Fibroblast of lung (primary cell): ENCODE measurements around the gene PRR36. TPM values are rescaled to one million over a fixed set of nuclear protein-coding genes. Genes with fewer than 3 reads are reported as not detected.

Experiments used
- DNase-seq, 2 donors: peaks; one replicate each; pipeline versions ENCODE4 v3.0.0 to v3.0.0-alpha.2; 2010; ENCODE audit warnings: low read depth in 2 of 2
- H2AFZ ChIP-seq: 2 replicates; pipeline ENCODE4 v1.5.1; 2012; ENCODE audit warnings: low read length, control low read depth, inconsistent platforms
- H3K27ac ChIP-seq: 2 replicates; pipeline ENCODE4 v1.5.1; 2011; ENCODE audit warnings: low read length, control low read depth; ENCODE audit not compliant: insufficient read depth
- H3K27me3 ChIP-seq: 2 replicates; pipeline ENCODE4 v1.5.1; 2011; ENCODE audit warnings: mild to moderate bottlenecking, low read length; ENCODE audit not compliant: control insufficient read depth, insufficient read depth
- H3K36me3 ChIP-seq: 2 replicates; pipeline ENCODE4 v1.5.1; 2011; ENCODE audit warnings: low read length; ENCODE audit not compliant: control insufficient read depth, insufficient read depth
- H3K4me1 ChIP-seq: 2 replicates; pipeline ENCODE4 v1.5.1; 2011; ENCODE audit warnings: low read length; ENCODE audit not compliant: control insufficient read depth, insufficient read depth; ENCODE audit errors: extremely low read depth
- H3K4me2 ChIP-seq: 2 replicates; pipeline ENCODE4 v1.5.1; 2011; ENCODE audit warnings: low read length, control low read depth; ENCODE audit not compliant: insufficient read depth; ENCODE audit errors: extremely low read depth
- H3K4me3 ChIP-seq, 4 experiments: fragments of 200-600 bp in 1 of 4; sonication (generic) in 1 of 4; replicated peaks in 1 of 4; 2 replicates each; pipeline ENCODE4 v1.5.1; 2011 to 2016; ENCODE audit warnings: low read length in 4 of 4, low read depth in 3 of 4, mild to moderate bottlenecking in 3 of 4, control low read depth in 2 of 4, inconsistent platforms in 1 of 4, mixed read lengths in 1 of 4; ENCODE audit not compliant: insufficient read depth in 1 of 4; ENCODE audit errors: control extremely low read depth in 1 of 4
- H3K79me2 ChIP-seq: 2 replicates; pipeline ENCODE4 v1.5.1; 2012; ENCODE audit warnings: mild to moderate bottlenecking, low read length, inconsistent platforms; ENCODE audit not compliant: control insufficient read depth, insufficient read depth
- H3K9ac ChIP-seq: 2 replicates; pipeline ENCODE4 v1.5.1; 2011; ENCODE audit warnings: mild to moderate bottlenecking, low read length, control low read depth; ENCODE audit not compliant: insufficient read depth
- H3K9me3 ChIP-seq: 2 replicates; pipeline ENCODE4 v1.5.1; 2012; ENCODE audit warnings: low read depth, low read length; ENCODE audit not compliant: control insufficient read depth, insufficient read depth
- H4K20me1 ChIP-seq: 2 replicates; pipeline ENCODE4 v1.5.1; 2011; ENCODE audit warnings: low read length; ENCODE audit not compliant: control insufficient read depth, insufficient read depth; ENCODE audit errors: extremely low read depth
- EZH2 ChIP-seq: IDR thresholded peaks from 2 replicates; pipeline ENCODE4 v1.5.1; 2012; ENCODE audit warnings: low read length, control low read depth, mild to moderate bottlenecking; ENCODE audit errors: missing control alignments
- polyA plus RNA-seq, 2 donors: library from polyadenylated mRNA; depleted of rRNA in 1 of 2; stranded (reverse) in 1 of 2; unstranded in 1 of 2; fragments of >200 nt; gene quantifications; 2 replicates each; pipeline ENCODE4 v1.2.1, GENCODE V29; 2011 to 2012; ENCODE audit warnings: missing spikeins in 1 of 2
- total RNA-seq: library from RNA; depleted of rRNA; stranded (reverse); fragments of >200 nt; gene quantifications from 2 replicates; pipeline ENCODE4 v1.2.1, GENCODE V29; 2014
- TF ChIP-seq, protein P1 (sequence below), 2 donors: IDR thresholded peaks in 1 of 2; conservative IDR thresholded peaks in 1 of 2; 1 replicate in 1 of 2; 2 replicates in 1 of 2; pipeline ENCODE4 v1.5.1; 2011 to 2012; ENCODE audit warnings: low read length in 2 of 2, control low read depth in 1 of 2, inconsistent platforms in 1 of 2, low read depth in 1 of 2, mild to moderate bottlenecking in 1 of 2

PRR36 gene
- total and polyA plus RNA-seq, 2 donors (not counting 1 experiment from before 2014, with no cell fraction given) = under 0.01 TPM; not detected in 1

GRCh38 chr19:7858109-7858770 lies 15.9 kb downstream of the PRR36 start:
- no peak overlapping the region for H3K4me3 ChIP-seq
- H3K4me2 ChIP-seq = no peak overlapping the region
- H3K36me3 ChIP-seq = no peaks in the 10 kb centered on the region
- no peaks in the 10 kb centered on the region for H3K4me1 ChIP-seq
- DNase-seq = no peak
- no peaks in the 10 kb centered on the region for H3K27me3 ChIP-seq
- H3K9me3 ChIP-seq = no peaks in the 10 kb centered on the region
- no peak overlapping the region for H2AFZ ChIP-seq
- no peak overlapping the region for H3K27ac ChIP-seq
- no peaks in the 10 kb centered on the region for H3K79me2 ChIP-seq
- H4K20me1 ChIP-seq = no peaks in the 10 kb centered on the region
- no peak overlapping the region for H3K9ac ChIP-seq
- no peak for TF ChIP-seq EZH2
- TF ChIP-seq, protein P1, sequence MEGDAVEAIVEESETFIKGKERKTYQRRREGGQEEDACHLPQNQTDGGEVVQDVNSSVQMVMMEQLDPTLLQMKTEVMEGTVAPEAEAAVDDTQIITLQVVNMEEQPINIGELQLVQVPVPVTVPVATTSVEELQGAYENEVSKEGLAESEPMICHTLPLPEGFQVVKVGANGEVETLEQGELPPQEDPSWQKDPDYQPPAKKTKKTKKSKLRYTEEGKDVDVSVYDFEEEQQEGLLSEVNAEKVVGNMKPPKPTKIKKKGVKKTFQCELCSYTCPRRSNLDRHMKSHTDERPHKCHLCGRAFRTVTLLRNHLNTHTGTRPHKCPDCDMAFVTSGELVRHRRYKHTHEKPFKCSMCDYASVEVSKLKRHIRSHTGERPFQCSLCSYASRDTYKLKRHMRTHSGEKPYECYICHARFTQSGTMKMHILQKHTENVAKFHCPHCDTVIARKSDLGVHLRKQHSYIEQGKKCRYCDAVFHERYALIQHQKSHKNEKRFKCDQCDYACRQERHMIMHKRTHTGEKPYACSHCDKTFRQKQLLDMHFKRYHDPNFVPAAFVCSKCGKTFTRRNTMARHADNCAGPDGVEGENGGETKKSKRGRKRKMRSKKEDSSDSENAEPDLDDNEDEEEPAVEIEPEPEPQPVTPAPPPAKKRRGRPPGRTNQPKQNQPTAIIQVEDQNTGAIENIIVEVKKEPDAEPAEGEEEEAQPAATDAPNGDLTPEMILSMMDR (conservative IDR thresholded peaks at IDR 0.05 in 1 of 2, IDR thresholded peaks at IDR 0.05 in 1 of 2; ENCODE audit: low read depth in 1 of 2, low read length in 2 of 2) = no peak

GRCh38 chr19:7857727-7858108 lies 16.5 kb downstream of the PRR36 start:
- TF ChIP-seq EZH2 = no peak
- Histone ChIP-seq H3K9ac (no peak overlapping the region), H2AFZ (no peak overlapping the region), H3K4me3 (no peak overlapping the region), H3K4me1 (no peaks in the 10 kb centered on the region), H3K4me2 (no peak overlapping the region), H3K79me2 (no peaks in the 10 kb centered on the region), H3K27me3 (no peaks in the 10 kb centered on the region), H4K20me1 (no peaks in the 10 kb centered on the region), H3K9me3 (no peaks in the 10 kb centered on the region), H3K27ac (no peak overlapping the region), H3K36me3 (no peaks in the 10 kb centered on the region)
- no peak for DNase-seq

DNA sequence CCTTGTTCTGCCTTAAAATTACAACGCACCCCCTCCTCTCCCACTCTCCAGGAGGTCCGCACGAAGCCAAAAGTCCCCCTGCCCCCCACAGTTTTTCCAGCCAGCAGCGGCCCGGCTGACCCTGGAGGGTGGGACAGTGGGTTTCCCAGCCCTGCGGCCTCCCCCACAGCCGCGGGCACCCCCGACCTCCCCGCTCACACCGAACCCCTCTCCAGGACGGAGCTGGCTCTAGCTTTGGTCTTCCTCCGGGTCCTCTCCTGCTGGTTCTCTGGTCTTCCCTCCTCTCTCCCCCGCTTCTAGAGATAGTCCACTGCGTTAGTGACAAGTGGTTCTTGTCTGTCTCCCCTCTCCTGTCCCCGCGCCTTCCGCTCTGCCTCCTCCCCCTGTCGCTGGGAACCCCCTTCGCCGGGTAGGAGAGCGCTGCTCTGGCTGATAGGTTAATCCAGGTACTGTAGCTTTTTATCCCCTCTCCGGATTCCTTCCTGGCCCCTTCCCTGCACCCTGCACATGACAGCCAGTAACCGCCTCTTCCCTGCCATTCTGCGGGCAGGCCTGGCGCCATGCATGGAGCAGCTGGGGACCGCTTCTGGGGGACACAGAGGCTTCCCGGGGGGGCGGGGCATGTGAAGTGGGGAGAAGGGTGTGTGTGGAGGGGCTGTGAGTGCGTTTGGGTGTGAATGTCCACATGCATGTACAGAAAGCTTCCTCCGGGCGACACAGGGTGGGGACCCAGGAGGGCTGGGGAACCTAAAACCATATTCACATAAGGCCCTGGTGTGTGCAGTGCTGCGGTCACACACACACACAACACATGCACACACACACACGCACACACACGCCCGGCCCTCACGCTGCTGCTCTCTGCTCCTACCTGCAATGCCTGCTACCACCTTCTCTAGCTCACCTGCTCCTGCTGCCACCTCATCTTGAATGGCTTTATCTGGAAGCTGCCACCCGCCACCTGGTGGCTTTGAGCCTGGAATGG lies 17.2 kb downstream of the PRR36 start:
- no peak overlapping the region for H3K4me2 ChIP-seq
- H3K4me3 ChIP-seq = no peak overlapping the region
- no peak overlapping the region for H3K9ac ChIP-seq
- H3K4me1 ChIP-seq = no peaks in the 10 kb centered on the region
- no peaks in the 10 kb centered on the region for H3K27me3 ChIP-seq
- no peak overlapping the region for H3K27ac ChIP-seq
- no peaks in the 10 kb centered on the region for H3K79me2 ChIP-seq
- no peaks in the 10 kb centered on the region for H4K20me1 ChIP-seq
- TF ChIP-seq, protein P1 (conservative IDR thresholded peaks at IDR 0.05 in 1 of 2, IDR thresholded peaks at IDR 0.05 in 1 of 2; ENCODE audit: low read depth in 1 of 2, low read length in 2 of 2) = no peak
- no peak for TF ChIP-seq EZH2
- H3K36me3 ChIP-seq = no peaks in the 10 kb centered on the region
- no peak overlapping the region for H2AFZ ChIP-seq
- no peaks in the 10 kb centered on the region for H3K9me3 ChIP-seq
- DNase-seq = no peak
